Left ventricle myocardium inferior (tissue), 1 donor: ENCODE measurements around the gene TSKS. TPM values are rescaled to one million over a fixed set of nuclear protein-coding genes. Genes with fewer than 3 reads are reported as not detected.

Source experiments
- DNase-seq: peaks from one replicate; pipeline ENCODE4 v3.0.0-alpha.2; 2020
- H3K27ac ChIP-seq: fragments of 200-600 bp; replicated peaks from 2 replicates; pipeline ENCODE4 v1.8.0; 2021
- H3K27me3 ChIP-seq: fragments of 200-600 bp; 2 replicates; pipeline ENCODE4 v1.8.0; 2021; ENCODE audit warnings: low read depth
- H3K36me3 ChIP-seq: fragments of 200-600 bp; 2 replicates; pipeline ENCODE4 v1.8.0; 2021
- H3K4me1 ChIP-seq: fragments of 200-600 bp; 2 replicates; pipeline ENCODE4 v1.8.0; 2021
- H3K4me3 ChIP-seq: fragments of 200-600 bp; 2 replicates; pipeline ENCODE4 v1.8.0; 2021; ENCODE audit warnings: mild to moderate bottlenecking, moderate library complexity
- H3K9me3 ChIP-seq: fragments of 200-600 bp; replicated peaks from 2 replicates; pipeline ENCODE4 v1.8.0; 2021
- intact Hi-C: fragments of 100-400 bp; cut with micrococcal nuclease; formaldehyde crosslinking; loops from one replicate; pipeline ENCODE4 v1.11.0; 2022
- total RNA-seq: library from RNA; stranded (reverse); fragmentation: NEBNext Ultra II Directional; extraction: Animal tissue kit (Norgen Biotek cat#: 25700); gene quantifications from one replicate; pipeline ENCODE4 v1.2.1, GENCODE V29; 2021
- TF ChIP-seq, protein P1 (sequence below): fragments of 200-600 bp; IDR thresholded peaks from 2 replicates; pipeline ENCODE4 v1.8.0; 2021; ENCODE audit warnings: antibody characterized with exemption, mild to moderate bottlenecking, borderline replicate concordance
- donor health status: DM: no; HTN: yes; CAD: no; lungs with severe emphysema.

TSKS gene
- total RNA-seq, 1 donor from 2014 or later = 0.38 TPM

DNA sequence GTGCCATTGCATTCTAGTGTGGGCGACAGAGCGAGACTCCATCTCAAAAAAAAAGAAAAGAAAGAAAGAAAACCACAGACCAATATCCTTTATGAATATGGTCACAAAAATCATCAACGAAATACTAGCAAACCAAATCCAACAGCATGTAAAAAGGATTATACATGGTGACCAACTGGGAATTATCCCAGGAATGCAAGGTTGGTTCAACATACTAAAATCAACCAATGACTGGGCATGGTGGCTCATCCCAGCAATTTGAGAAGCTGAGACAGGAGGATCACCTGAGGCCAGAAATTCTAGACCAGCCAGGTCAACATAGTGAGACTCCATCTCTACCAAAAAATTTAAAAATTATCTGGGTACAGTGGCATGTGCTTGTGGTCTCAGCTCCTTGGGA is 7.2 kb downstream of the TSKS start:
- no peaks in the 10 kb centered on the region for H3K4me1 ChIP-seq
- peaks cover 5% of the 10 kb centered on the region for H3K36me3 ChIP-seq
- H3K4me3 ChIP-seq = no peak overlapping the region
- TF ChIP-seq, protein P1, sequence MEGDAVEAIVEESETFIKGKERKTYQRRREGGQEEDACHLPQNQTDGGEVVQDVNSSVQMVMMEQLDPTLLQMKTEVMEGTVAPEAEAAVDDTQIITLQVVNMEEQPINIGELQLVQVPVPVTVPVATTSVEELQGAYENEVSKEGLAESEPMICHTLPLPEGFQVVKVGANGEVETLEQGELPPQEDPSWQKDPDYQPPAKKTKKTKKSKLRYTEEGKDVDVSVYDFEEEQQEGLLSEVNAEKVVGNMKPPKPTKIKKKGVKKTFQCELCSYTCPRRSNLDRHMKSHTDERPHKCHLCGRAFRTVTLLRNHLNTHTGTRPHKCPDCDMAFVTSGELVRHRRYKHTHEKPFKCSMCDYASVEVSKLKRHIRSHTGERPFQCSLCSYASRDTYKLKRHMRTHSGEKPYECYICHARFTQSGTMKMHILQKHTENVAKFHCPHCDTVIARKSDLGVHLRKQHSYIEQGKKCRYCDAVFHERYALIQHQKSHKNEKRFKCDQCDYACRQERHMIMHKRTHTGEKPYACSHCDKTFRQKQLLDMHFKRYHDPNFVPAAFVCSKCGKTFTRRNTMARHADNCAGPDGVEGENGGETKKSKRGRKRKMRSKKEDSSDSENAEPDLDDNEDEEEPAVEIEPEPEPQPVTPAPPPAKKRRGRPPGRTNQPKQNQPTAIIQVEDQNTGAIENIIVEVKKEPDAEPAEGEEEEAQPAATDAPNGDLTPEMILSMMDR = no peak
- DNase-seq = no peak
- no peak overlapping the region for H3K27ac ChIP-seq
- peaks cover 22% of the 10 kb centered on the region for H3K9me3 ChIP-seq
- no peaks in the 10 kb centered on the region for H3K27me3 ChIP-seq
- intact Hi-C loops = no loop called here

DNA sequence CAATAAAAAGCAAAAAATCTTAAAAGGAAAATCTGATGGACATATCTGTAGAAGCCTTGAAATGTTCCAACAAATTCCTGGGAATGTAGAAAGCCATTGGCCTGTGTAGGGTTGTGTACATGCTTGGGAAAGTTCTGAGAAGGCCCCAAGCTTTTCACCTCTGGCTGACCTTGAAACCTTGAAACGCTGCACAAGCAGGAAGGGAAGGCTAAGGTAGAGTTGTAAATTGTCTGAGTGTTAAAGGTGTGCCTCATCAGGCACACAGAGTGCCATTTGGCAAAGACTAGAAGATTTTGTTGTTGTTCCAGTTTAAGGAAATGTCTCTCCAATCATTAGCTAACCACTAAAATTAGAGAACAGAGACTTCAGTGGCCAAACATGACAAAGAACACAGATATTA is 10.4 kb downstream of the TSKS start:
- no peak for DNase-seq
- intact Hi-C loops = no loop called here
- Histone ChIP-seq H3K9me3 (peaks cover 22% of the 10 kb centered on the region), H3K4me1 (no peaks in the 10 kb centered on the region), H3K36me3 (peaks cover 5% of the 10 kb centered on the region), H3K27me3 (no peaks in the 10 kb centered on the region), H3K27ac (no peak overlapping the region), H3K4me3 (no peak overlapping the region)
- TF ChIP-seq, protein P1 = no peak

DNA sequence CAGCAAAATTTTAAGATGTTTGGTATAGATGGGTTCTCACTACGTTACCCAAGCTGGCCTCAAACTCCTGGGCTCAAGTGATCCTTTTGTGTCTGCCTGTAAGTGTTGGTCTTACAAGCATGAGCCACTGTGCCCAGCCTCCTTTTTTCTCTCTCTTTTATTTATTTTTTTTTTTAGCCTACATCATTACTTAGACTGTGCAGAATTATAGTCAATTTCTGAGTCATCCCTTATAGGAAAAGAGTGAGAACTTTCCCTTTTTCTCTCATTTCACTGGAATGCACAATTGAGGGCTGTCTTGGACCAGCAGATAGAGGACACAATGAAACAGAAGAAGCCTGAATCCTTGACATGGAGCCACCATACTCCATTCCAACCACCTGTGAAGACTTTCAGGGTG is 13.3 kb downstream of the TSKS start:
- Histone ChIP-seq H3K4me3 (no peak overlapping the region), H3K9me3 (peaks cover 8% of the 10 kb centered on the region), H3K4me1 (no peaks in the 10 kb centered on the region), H3K27me3 (no peaks in the 10 kb centered on the region), H3K27ac (no peak overlapping the region), H3K36me3 (no peaks in the 10 kb centered on the region)
- TF ChIP-seq, protein P1 = no peak
- no peak for DNase-seq
- intact Hi-C loops = no loop called here

DNA sequence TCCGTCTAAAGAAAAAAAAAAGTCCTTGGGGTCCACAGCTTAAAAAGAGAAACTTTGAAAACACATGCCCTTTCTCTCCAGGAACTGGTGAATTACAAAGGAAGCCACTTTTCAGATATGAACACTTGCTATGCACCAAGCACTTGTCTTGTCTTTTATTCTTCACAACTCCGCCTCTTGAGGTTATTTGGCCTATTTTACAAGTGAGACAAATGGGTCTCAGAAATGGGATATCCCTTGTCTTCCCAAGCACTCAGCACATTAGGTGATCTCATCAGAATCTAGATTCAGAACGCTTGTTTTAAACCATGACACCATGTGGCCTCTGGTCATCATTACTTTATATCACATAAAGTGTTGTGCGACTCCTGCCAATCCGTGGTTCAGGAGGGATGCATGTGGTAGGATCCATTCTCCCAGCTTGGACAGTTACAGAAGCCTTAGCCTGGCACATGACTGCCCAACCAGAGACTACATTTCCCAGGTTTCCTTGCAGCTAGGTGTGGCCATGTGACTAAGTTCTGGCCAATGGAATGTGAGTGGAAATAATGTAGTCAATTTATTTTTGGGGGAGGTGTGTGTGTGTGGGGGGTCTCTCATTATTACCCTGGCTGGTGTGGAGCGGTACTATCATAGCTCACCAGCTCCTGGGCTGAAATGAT is 13.9 kb downstream of the TSKS start:
- TF ChIP-seq, protein P1 = no peak
- intact Hi-C loops = no loop called here
- Histone ChIP-seq H3K27ac (no peak overlapping the region), H3K36me3 (no peaks in the 10 kb centered on the region), H3K9me3 (peaks cover 8% of the 10 kb centered on the region), H3K4me1 (no peaks in the 10 kb centered on the region), H3K4me3 (no peak overlapping the region), H3K27me3 (no peaks in the 10 kb centered on the region)
- DNase-seq = no peak

DNA sequence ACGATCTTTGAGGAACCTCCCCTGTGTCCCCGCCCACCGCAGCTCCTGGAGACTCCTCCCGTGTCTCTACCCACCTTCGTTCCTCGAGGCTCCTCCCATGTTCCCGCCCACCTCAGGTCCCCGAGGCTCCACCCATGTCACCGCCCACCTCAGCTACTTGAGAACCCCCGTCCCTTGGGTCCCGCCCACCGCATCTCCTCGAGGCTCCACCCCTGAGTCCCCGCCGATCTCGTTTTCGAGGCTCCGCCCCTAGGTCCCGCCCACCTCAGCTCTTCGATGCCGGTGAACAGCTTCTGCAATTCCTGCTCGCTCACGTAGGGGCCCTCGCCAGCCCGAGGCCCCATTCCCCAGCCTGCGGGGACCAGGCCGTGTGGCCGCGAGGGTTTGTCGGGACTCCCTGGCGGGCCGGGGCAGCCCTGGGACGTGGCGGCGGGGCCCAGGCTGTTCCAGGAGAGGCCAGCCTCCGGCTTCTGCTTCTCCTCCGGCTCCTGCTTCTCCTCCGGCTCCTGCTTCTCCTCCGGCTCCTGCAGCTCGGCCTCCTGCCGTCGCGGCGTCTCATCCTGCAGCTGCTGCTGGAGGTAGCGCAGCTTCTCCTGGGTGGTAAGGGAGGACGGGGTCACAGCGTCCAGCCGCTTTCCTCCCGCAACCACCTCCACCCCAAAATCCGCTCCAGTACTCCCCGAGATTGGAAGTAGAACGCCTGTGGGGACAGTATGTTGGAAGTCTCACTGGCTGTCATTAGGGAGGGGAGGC is 16.7 kb downstream of the TSKS start:
- peak; percentile 38 for DNase-seq
- Histone ChIP-seq H3K36me3 (no peaks in the 10 kb centered on the region), H3K9me3 (no peaks in the 10 kb centered on the region), H3K27ac (no peak overlapping the region), H3K4me1 (no peaks in the 10 kb centered on the region), H3K4me3 (no peak overlapping the region), H3K27me3 (no peaks in the 10 kb centered on the region)
- intact Hi-C loops = no loop called here
- TF ChIP-seq, protein P1 = no peak
